Endothelial cell of umbilical vein (primary cell): ENCODE data around the gene MRPS16. TPM values are rescaled to one million over a fixed set of nuclear protein-coding genes. Genes with fewer than 3 reads are reported as not detected.

Experiments
- BruUV-seq: library from RNA; stranded (reverse); fragments of 400-500 nt; replicated peaks from 2 replicates; lab custom pipeline; 2021; lab: Mats Ljungman, UMichigan
- CTCF ChIA-PET: fragments of 300-600, 350-600 bp; sonication (Branson Sonifier 250); formaldehyde crosslinking; loops from one replicate; lab custom pipeline; 2021; ENCODE audit warnings: antibody characterized with exemption, inconsistent platforms; lab: Charles Lee
- POLR2A ChIA-PET: fragments of 300-600, 350-600 bp; sonication (Branson Sonifier 250); formaldehyde crosslinking; loops from one replicate; lab custom pipeline; 2021; ENCODE audit warnings: antibody characterized with exemption, inconsistent platforms; lab: Charles Lee
- DNase-seq: peaks from one replicate; pipeline ENCODE4 v3.0.0-alpha.2; 2011; ENCODE audit warnings: low read depth, low spot score
- FAIRE-seq: peaks from 2 replicates; lab custom pipeline; 2011; peaks lifted over from hg19 to GRCh38; lab: Jason Lieb, UNC
- H2AFZ ChIP-seq: 2 replicates; pipeline ENCODE4 v1.6.0; 2012; ENCODE audit warnings: low read depth, low read length, control low read depth, inconsistent platforms
- H3K27ac ChIP-seq: 2 replicates; pipeline ENCODE4 v1.5.1; 2011; ENCODE audit warnings: low read depth, mild to moderate bottlenecking, control low read depth, low read length, moderate library complexity; ENCODE audit not compliant: insufficient read depth
- H3K27me3 ChIP-seq, 2 experiments: 2 replicates each; pipeline versions ENCODE4 v1.6.0 to v1.6.1; 2011; ENCODE audit warnings: low read length in 2 of 2, mixed read lengths in 1 of 2; ENCODE audit not compliant: control insufficient read depth in 2 of 2, insufficient read depth in 2 of 2
- H3K36me3 ChIP-seq, 2 experiments: 2 replicates in 1 of 2; 3 replicates in 1 of 2; pipeline ENCODE4 v1.5.1; 2011; ENCODE audit warnings: low read length in 2 of 2, mild to moderate bottlenecking in 1 of 2, moderate library complexity in 1 of 2; ENCODE audit not compliant: control insufficient read depth in 2 of 2, insufficient read depth in 2 of 2; ENCODE audit errors: extremely low read depth in 1 of 2
- H3K4me1 ChIP-seq: 3 replicates; pipeline ENCODE4 v1.5.1; 2011; ENCODE audit warnings: mild to moderate bottlenecking, low read length; ENCODE audit not compliant: control insufficient read depth, insufficient read depth; ENCODE audit errors: extremely low read depth
- H3K4me2 ChIP-seq: 2 replicates; pipeline ENCODE4 v1.6.1; 2011; ENCODE audit warnings: low read length, control low read depth, mixed read lengths; ENCODE audit not compliant: insufficient read depth
- H3K4me3 ChIP-seq, 3 experiments: fragments of 200-600 bp in 1 of 3; sonication (generic), shearing (Covaris generic) in 1 of 3; replicated peaks in 1 of 3; 2 replicates each; pipeline ENCODE4 v1.5.1; 2011 to 2016; ENCODE audit warnings: control low read depth in 3 of 3, low read length in 3 of 3, mild to moderate bottlenecking in 2 of 3, inconsistent platforms in 1 of 3, low read depth in 1 of 3, moderate library complexity in 1 of 3; ENCODE audit not compliant: insufficient read depth in 1 of 3
- H3K79me2 ChIP-seq: 2 replicates; pipeline ENCODE4 v1.6.0; 2012; ENCODE audit warnings: low read length, inconsistent platforms; ENCODE audit not compliant: control insufficient read depth, insufficient read depth
- H3K9ac ChIP-seq: replicated peaks from 2 replicates; pipeline ENCODE3; 2011; ENCODE audit warnings: low read length, control low read depth; ENCODE audit not compliant: insufficient read depth; ENCODE audit errors: extremely low read depth
- H3K9me1 ChIP-seq: replicated peaks from 3 replicates; pipeline ENCODE4 v1.6.0; 2011; ENCODE audit warnings: mild to moderate bottlenecking, low read length; ENCODE audit not compliant: control insufficient read depth, insufficient read depth; ENCODE audit errors: extremely low read depth
- H3K9me3 ChIP-seq: replicated peaks from 2 replicates; pipeline ENCODE4 v1.5.1; 2012; ENCODE audit warnings: low read length, inconsistent platforms; ENCODE audit not compliant: control insufficient read depth, insufficient read depth
- H4K20me1 ChIP-seq: replicated peaks from 2 replicates; pipeline ENCODE3; 2011; ENCODE audit warnings: mild to moderate bottlenecking, low read length; ENCODE audit not compliant: control insufficient read depth, insufficient read depth; ENCODE audit errors: extremely low read depth
- EZH2 ChIP-seq: IDR thresholded peaks from 2 replicates; pipeline ENCODE4 v1.6.1; 2012; ENCODE audit warnings: borderline replicate concordance, low read depth, mild to moderate bottlenecking, moderate library complexity, low read length, inconsistent platforms; ENCODE audit not compliant: severe bottlenecking
- FOS ChIP-seq: IDR thresholded peaks from 2 replicates; pipeline ENCODE4 v1.6.1; 2011; ENCODE audit warnings: mild to moderate bottlenecking, low read length, moderate library complexity, borderline replicate concordance; ENCODE audit not compliant: insufficient read depth
- GATA2 ChIP-seq: IDR thresholded peaks from 2 replicates; pipeline ENCODE4 v1.7.0; 2011; ENCODE audit warnings: low read depth, mild to moderate bottlenecking, moderate library complexity, mixed read lengths, low read length; ENCODE audit not compliant: insufficient read length, insufficient read depth
- JUN ChIP-seq: IDR thresholded peaks from 2 replicates; pipeline ENCODE4 v1.6.1; 2011; ENCODE audit warnings: borderline replicate concordance, low read depth; ENCODE audit not compliant: insufficient read length, insufficient read depth
- MYC ChIP-seq: IDR thresholded peaks from one replicate; pipeline ENCODE4 v1.6.1; 2011; ENCODE audit warnings: mild to moderate bottlenecking, low read depth, low read length
- POLR2A ChIP-seq: IDR thresholded peaks from 2 replicates; pipeline ENCODE4 v1.6.1; 2012; ENCODE audit warnings: low read depth, mild to moderate bottlenecking, control low read depth, low read length
- POLR2AphosphoS5 ChIP-seq: IDR thresholded peaks from 2 replicates; pipeline ENCODE4 v1.6.1; 2012; ENCODE audit warnings: low read depth, mild to moderate bottlenecking, control low read depth, low read length, moderate library complexity; ENCODE audit not compliant: insufficient read depth
- dilution Hi-C: fragments of 300-500 bp; cut with MboI; formaldehyde crosslinking; loops from one replicate; pipeline ENCODE4 v1.15.0; 2019; ENCODE audit warnings: low sequenced_read_pairs; ENCODE audit not compliant: extremely low pct_ligation_motif_present
- intact Hi-C: fragments of 100-400 bp; cut with micrococcal nuclease; formaldehyde crosslinking; loops from one replicate; pipeline ENCODE4 v1.10.0; 2022
- polyA plus RNA-seq, 4 experiments: library from polyadenylated mRNA; depleted of rRNA in 3 of 4; stranded (reverse) in 3 of 4; unstranded in 1 of 4; fragments of >200 nt; gene quantifications; 2 replicates each; pipeline versions ENCODE4 v1.2.1 to v1.2.3, GENCODE V29; 2011 to 2012; ENCODE audit warnings: missing spikeins in 1 of 4
- total RNA-seq: library from RNA; stranded (reverse); gene quantifications from 2 replicates; pipeline ENCODE4 v1.2.3, GENCODE V29; 2021
- TF ChIP-seq, protein P1 (sequence below), 2 donors: IDR thresholded peaks; 1 replicate in 1 of 2; 2 replicates in 1 of 2; pipeline ENCODE4 v1.5.1; 2011; ENCODE audit warnings: low read length in 2 of 2, mild to moderate bottlenecking in 2 of 2, moderate library complexity in 2 of 2, control low read depth in 1 of 2, inconsistent platforms in 1 of 2, low read depth in 1 of 2; ENCODE audit not compliant: insufficient read depth in 1 of 2; ENCODE audit errors: extremely low read depth in 1 of 2
- TF ChIP-seq, protein P2 (sequence below): IDR thresholded peaks from 2 replicates; pipeline ENCODE4 v1.6.1; 2011; ENCODE audit not compliant: insufficient read depth, insufficient read length

MRPS16 gene
- total and polyA plus RNA-seq, 2 donors (not counting 3 experiments of a cell fraction or from before 2014, with no cell fraction given), result 86.0 to 161 TPM

- Histone ChIP-seq H3K9me1 (no peaks in the 10 kb centered on the region), H3K36me3 (peaks cover 2 to 3% of the 10 kb centered on the region in 2 experiments), H2AFZ (no peak overlapping the region), H3K4me1 (no peaks in the 10 kb centered on the region), H3K4me2 (no peak overlapping the region), H3K4me3 (no peak overlapping the region), H3K27ac (no peak overlapping the region), H3K9ac (no peak overlapping the region), H3K9me3 (no peaks in the 10 kb centered on the region), H3K79me2 (no peaks in the 10 kb centered on the region), H3K27me3 (no peaks in the 10 kb centered on the region), H4K20me1 (no peaks in the 10 kb centered on the region)
- intact Hi-C loops (loop anchor here (1.0 kb wide), 1 partner anchor 50 kb away; the partner anchor contains the start of genes ECD and FAM149B1), dilution Hi-C loops (no loop called here)
- POLR2A ChIA-PET, result no interaction called here
- FAIRE-seq (peak; percentile 42), DNase-seq (peak; percentile 46)
- no TSS peak for BruUV-seq
- TF ChIP-seq POLR2A, result no peak
- TF ChIP-seq, protein P1, sequence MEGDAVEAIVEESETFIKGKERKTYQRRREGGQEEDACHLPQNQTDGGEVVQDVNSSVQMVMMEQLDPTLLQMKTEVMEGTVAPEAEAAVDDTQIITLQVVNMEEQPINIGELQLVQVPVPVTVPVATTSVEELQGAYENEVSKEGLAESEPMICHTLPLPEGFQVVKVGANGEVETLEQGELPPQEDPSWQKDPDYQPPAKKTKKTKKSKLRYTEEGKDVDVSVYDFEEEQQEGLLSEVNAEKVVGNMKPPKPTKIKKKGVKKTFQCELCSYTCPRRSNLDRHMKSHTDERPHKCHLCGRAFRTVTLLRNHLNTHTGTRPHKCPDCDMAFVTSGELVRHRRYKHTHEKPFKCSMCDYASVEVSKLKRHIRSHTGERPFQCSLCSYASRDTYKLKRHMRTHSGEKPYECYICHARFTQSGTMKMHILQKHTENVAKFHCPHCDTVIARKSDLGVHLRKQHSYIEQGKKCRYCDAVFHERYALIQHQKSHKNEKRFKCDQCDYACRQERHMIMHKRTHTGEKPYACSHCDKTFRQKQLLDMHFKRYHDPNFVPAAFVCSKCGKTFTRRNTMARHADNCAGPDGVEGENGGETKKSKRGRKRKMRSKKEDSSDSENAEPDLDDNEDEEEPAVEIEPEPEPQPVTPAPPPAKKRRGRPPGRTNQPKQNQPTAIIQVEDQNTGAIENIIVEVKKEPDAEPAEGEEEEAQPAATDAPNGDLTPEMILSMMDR (IDR thresholded peaks at IDR 0.05; ENCODE audit: extremely low read depth in 1 of 2, insufficient read depth in 1 of 2, low read depth in 1 of 2, low read length in 2 of 2), result peak; percentile 32 to 37
- CTCF ChIA-PET, result interaction anchor here (0.9 to 1.9 kb wide), 11 partner anchors 9 to 122 kb away, joined by 3 to 7 read pairs (median 5); partner anchors contain the start of genes DNAJC9, ECD, FAM149B1 and P4HA1
These were observed 33.8 kb downstream of the MRPS16 start for GRCh38 chr10:73218431-73219191.

GRCh38 chr10:73217628-73218027 is 34.8 kb downstream of the MRPS16 start:
- no peaks in the 10 kb centered on the region for H3K79me2 ChIP-seq
- H3K4me1 ChIP-seq, result no peaks in the 10 kb centered on the region
- ChIA-PET CTCF (interaction anchor here (0.6 to 1.5 kb wide), 2 partner anchors 8 to 1088 kb away, joined by 3 read pairs; no protein-coding TSS in a partner anchor), POLR2A (no interaction called here)
- TF ChIP-seq JUN, result no peak
- no peak for TF ChIP-seq POLR2AphosphoS5
- no peak for TF ChIP-seq FOS
- TF ChIP-seq, protein P1 (IDR thresholded peaks at IDR 0.05; ENCODE audit: extremely low read depth in 1 of 2, insufficient read depth in 1 of 2, low read depth in 1 of 2, low read length in 2 of 2), result no peak
- TF ChIP-seq MYC, result no peak
- TF ChIP-seq, protein P2, sequence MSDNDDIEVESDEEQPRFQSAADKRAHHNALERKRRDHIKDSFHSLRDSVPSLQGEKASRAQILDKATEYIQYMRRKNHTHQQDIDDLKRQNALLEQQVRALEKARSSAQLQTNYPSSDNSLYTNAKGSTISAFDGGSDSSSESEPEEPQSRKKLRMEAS, result no peak
- TF ChIP-seq POLR2A, result no peak
- TF ChIP-seq GATA2, result no peak
- no peak for TF ChIP-seq EZH2
- no peak overlapping the region for H3K27ac ChIP-seq
- intact Hi-C loops, result no loop called here
- H2AFZ ChIP-seq, result no peak overlapping the region
- no peak for DNase-seq
- dilution Hi-C loops, result no loop called here
- no peaks in the 10 kb centered on the region for H3K9me3 ChIP-seq
- H3K9me1 ChIP-seq, result no peaks in the 10 kb centered on the region
- no peak for FAIRE-seq
- no peaks in the 10 kb centered on the region for H4K20me1 ChIP-seq
- H3K4me2 ChIP-seq, result no peak overlapping the region
- no peak overlapping the region for H3K4me3 ChIP-seq
- no peaks in the 10 kb centered on the region for H3K27me3 ChIP-seq
- no peak overlapping the region for H3K9ac ChIP-seq
- no TSS peak for BruUV-seq
- peaks cover 2 to 3% of the 10 kb centered on the region in 2 experiments for H3K36me3 ChIP-seq
